Measurements from ENCODE around the gene PARVA. TPM values are rescaled to one million over a fixed set of nuclear protein-coding genes. Genes with fewer than 3 reads are reported as not detected.

Gene PARVA
- total RNA-seq, 2 donors from 2014 or later: not detected

- H3K27ac Mint-ChIP-seq: no peak overlapping the region
These were observed 5.1 kb downstream of the PARVA start for GRCh38 chr11:12382451-12382850.

GRCh38 chr11:12386309-12386708 lies 8.9 kb downstream of the PARVA start:
- no peak for DNase-seq
- Mint-ChIP-seq H3K27ac (no peak overlapping the region), H3K36me3 (ENCODE audit: insufficient read depth in 2 of 2) (no peaks in the 10 kb centered on the region), H3K27me3 (ENCODE audit: low read depth) (peaks cover 9% of the 10 kb centered on the region), H3K9me3 (peaks cover 0 to 4% of the 10 kb centered on the region in 2 donors), H3K4me1 (ENCODE audit: low read depth) (peaks cover 4% of the 10 kb centered on the region), H3K4me3 (no peak overlapping the region)
- no peak for ATAC-seq (replicated peaks in 1 of 2)

More at GRCh38 chr11:12382451-12382850, 5.1 kb downstream of the PARVA start:
- H3K4me1 Mint-ChIP-seq (ENCODE audit: low read depth): no peaks in the 10 kb centered on the region
- no peak for DNase-seq
- H3K4me3 Mint-ChIP-seq: no peak overlapping the region
- no peaks in the 10 kb centered on the region for H3K36me3 Mint-ChIP-seq (ENCODE audit: insufficient read depth in 2 of 2)
- no peak for ATAC-seq (replicated peaks in 1 of 2)
- peaks cover 0 to 4% of the 10 kb centered on the region in 2 donors for H3K9me3 Mint-ChIP-seq
- peaks cover 26% of the 10 kb centered on the region for H3K27me3 Mint-ChIP-seq (ENCODE audit: low read depth)

DNA sequence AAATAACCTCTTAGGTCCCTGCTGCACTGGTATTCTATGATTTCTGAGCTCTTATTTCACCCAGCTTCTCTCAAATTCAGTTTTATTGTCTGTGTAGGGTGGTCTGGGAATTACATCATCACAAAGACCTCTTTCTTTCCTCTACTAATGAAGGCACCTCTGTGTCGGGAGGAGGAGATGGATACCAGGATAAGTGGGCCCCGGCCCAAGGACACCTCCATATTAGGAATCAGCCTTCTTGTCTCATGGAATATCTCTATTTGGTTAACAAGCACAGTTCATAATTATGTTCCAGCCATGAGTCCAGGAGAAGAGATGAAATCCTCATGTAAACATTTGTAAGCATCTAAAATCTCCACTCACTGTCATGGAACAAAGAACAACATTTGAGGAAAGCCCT lies 9.4 kb downstream of the PARVA start:
- Mint-ChIP-seq H3K36me3 (ENCODE audit: insufficient read depth in 2 of 2) (no peaks in the 10 kb centered on the region), H3K4me3 (no peak overlapping the region), H3K4me1 (ENCODE audit: low read depth) (peaks cover 9% of the 10 kb centered on the region), H3K27ac (no peak overlapping the region), H3K27me3 (ENCODE audit: low read depth) (peaks cover 9% of the 10 kb centered on the region), H3K9me3 (peaks cover 0 to 4% of the 10 kb centered on the region in 2 donors)
- DNase-seq (no peak), ATAC-seq (replicated peaks in 1 of 2) (no peak)

- H3K9me3 Mint-ChIP-seq: peaks cover 0 to 4% of the 10 kb centered on the region in 2 donors
- H3K4me1 Mint-ChIP-seq (ENCODE audit: low read depth): peaks cover 9% of the 10 kb centered on the region
- H3K36me3 Mint-ChIP-seq (ENCODE audit: insufficient read depth in 2 of 2): no peaks in the 10 kb centered on the region
- H3K4me3 Mint-ChIP-seq: no peak overlapping the region
- H3K27ac Mint-ChIP-seq: no peak overlapping the region
- ATAC-seq (replicated peaks in 1 of 2) (no peak), DNase-seq (no peak)
- peaks cover 9% of the 10 kb centered on the region for H3K27me3 Mint-ChIP-seq (ENCODE audit: low read depth)
These were observed 10.8 kb downstream of the PARVA start for GRCh38 chr11:12388173-12388572.

- peaks cover 9% of the 10 kb centered on the region for H3K4me1 Mint-ChIP-seq (ENCODE audit: low read depth)
- H3K9me3 Mint-ChIP-seq: peaks cover 0 to 6% of the 10 kb centered on the region in 2 donors
- H3K36me3 Mint-ChIP-seq (ENCODE audit: insufficient read depth in 2 of 2): no peaks in the 10 kb centered on the region
- ATAC-seq (replicated peaks in 1 of 2) (no peak), DNase-seq (no peak)
- no peak overlapping the region for H3K4me3 Mint-ChIP-seq
- H3K27me3 Mint-ChIP-seq (ENCODE audit: low read depth): peaks cover 8% of the 10 kb centered on the region
- H3K27ac Mint-ChIP-seq: no peak overlapping the region
These were observed 11.7 kb downstream of the PARVA start for GRCh38 chr11:12388939-12389670.

DNA sequence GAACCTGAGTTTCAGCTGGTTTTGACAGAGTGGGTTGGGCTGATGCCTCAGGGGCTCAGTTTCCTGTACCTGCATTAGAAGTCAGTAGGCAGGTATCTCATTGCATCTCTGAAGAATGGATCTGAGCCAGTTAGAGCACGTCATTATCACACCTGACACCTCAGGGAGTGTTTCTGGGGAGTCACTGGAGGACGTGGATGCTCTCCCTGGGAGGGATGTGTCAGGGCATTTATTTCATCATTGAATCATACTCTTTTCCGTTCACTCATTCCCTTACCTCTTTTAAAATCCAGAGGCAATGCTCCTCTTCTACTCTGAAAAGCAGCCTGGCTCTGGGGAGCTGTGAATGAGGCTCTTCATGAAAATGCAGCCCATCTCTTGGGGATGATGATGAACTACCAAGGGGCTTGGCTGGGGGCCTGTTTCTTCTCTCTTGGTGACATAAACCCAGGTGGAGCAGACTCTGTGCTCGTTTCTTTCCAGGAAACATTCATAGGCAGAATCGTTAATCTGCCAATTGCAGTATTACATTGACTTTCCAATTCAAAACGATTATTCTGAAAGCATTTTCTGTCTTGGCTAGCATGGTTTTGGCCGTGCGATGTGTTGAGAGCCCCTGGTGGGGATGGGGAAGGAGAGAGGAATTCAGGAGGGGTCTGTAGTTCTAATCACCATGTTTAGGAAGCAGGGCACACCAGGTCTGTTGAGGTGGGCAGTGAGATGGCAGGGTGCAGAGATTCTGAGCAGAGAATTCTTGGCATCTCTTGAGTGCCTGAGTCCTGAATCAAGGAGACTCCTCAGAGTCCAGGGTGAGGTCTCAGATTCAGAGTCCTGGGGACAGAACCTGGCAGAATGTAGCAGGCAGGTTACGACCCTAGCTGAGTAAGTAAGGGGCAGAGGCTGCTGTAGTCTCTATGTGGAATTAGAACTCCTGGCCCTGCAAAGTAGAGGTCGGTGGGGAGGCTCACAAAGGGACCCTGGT lies 12.6 kb downstream of the PARVA start:
- Mint-ChIP-seq H3K27me3 (ENCODE audit: low read depth) (no peaks in the 10 kb centered on the region), H3K4me1 (ENCODE audit: low read depth) (peaks cover 9% of the 10 kb centered on the region), H3K9me3 (peaks cover 0 to 4% of the 10 kb centered on the region in 2 donors), H3K4me3 (no peak overlapping the region), H3K27ac (no peak overlapping the region), H3K36me3 (ENCODE audit: insufficient read depth in 2 of 2) (no peaks in the 10 kb centered on the region)
- DNase-seq: no peak
- no peak for ATAC-seq (replicated peaks in 1 of 2)

GRCh38 chr11:12390687-12391110 lies 13.3 kb downstream of the PARVA start:
- no peak for ATAC-seq (replicated peaks in 1 of 2)
- no peaks in the 10 kb centered on the region for H3K27me3 Mint-ChIP-seq (ENCODE audit: low read depth)

DNA sequence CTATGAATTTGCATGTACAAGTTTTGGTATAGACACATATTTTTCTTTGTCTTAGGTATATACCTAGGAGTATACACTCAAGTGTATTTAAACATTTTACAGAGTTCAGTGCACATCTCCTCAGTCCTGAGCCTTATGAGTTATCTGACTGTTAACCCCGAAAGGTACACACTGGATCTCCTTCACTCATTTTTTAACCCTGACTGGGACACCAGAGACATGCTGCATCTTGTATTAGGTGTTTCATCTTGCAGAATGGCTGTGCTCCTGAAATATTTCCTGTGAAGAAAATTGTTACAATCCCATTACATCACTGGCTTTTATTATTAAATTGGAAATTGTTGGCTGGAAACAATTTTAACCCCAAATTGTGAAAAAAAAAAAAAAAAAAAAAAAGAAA lies 15.3 kb downstream of the PARVA start:
- no peak overlapping the region for H3K4me3 Mint-ChIP-seq

More at GRCh38 chr11:12390687-12391110, 13.3 kb downstream of the PARVA start:
- H3K36me3 Mint-ChIP-seq (ENCODE audit: insufficient read depth in 2 of 2): no peaks in the 10 kb centered on the region
- H3K4me1 Mint-ChIP-seq (ENCODE audit: low read depth): peaks cover 9% of the 10 kb centered on the region
- H3K4me3 Mint-ChIP-seq: no peak overlapping the region
- DNase-seq: no peak
- peaks cover 0 to 4% of the 10 kb centered on the region in 2 donors for H3K9me3 Mint-ChIP-seq
- no peak overlapping the region for H3K27ac Mint-ChIP-seq

DNA sequence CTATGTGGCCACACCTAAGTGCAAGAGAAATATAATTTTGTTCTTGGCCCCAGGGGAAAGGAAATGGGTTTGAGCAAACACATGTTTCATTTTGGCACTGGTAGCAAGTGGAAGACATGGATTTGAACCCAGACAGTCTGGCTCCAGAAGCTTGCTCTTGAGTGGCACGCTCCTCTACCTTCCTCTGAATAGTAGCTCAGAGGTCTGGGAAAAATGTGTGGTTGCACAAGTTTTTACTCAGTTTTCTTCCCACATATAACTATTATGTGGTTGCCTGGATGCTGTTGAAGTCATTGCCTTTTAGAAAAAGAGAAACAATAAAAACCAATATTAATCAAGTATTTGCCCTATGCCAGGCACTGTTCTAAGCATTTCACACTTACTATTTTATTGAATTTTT lies 16.3 kb downstream of the PARVA start:
- H3K27me3 Mint-ChIP-seq (ENCODE audit: low read depth): no peaks in the 10 kb centered on the region
- no peaks in the 10 kb centered on the region for H3K36me3 Mint-ChIP-seq (ENCODE audit: insufficient read depth in 2 of 2)
- H3K4me3 Mint-ChIP-seq: no peak overlapping the region
- H3K9me3 Mint-ChIP-seq: peaks cover 0 to 4% of the 10 kb centered on the region in 2 donors
- H3K4me1 Mint-ChIP-seq (ENCODE audit: low read depth): peaks cover 9% of the 10 kb centered on the region
- no peak overlapping the region for H3K27ac Mint-ChIP-seq
- ATAC-seq (replicated peaks in 1 of 2) (no peak), DNase-seq (no peak)

More for the DNA sequence above, 15.3 kb downstream of the PARVA start:
- Mint-ChIP-seq H3K9me3 (peaks cover 0 to 4% of the 10 kb centered on the region in 2 donors), H3K36me3 (ENCODE audit: insufficient read depth in 2 of 2) (no peaks in the 10 kb centered on the region), H3K27ac (no peak overlapping the region), H3K27me3 (ENCODE audit: low read depth) (no peaks in the 10 kb centered on the region), H3K4me1 (ENCODE audit: low read depth) (peaks cover 9% of the 10 kb centered on the region)
- ATAC-seq (replicated peaks in 1 of 2): no peak
- DNase-seq: no peak

GRCh38 chr11:12394601-12395000 lies 17.2 kb downstream of the PARVA start:
- ATAC-seq (replicated peaks in 1 of 2): no peak
- no peak overlapping the region for H3K4me3 Mint-ChIP-seq

GRCh38 chr11:12395333-12395732 lies 18.0 kb downstream of the PARVA start:
- Mint-ChIP-seq H3K4me1 (ENCODE audit: low read depth) (peaks cover 9% of the 10 kb centered on the region), H3K27ac (no peak overlapping the region), H3K27me3 (ENCODE audit: low read depth) (no peaks in the 10 kb centered on the region), H3K4me3 (no peak overlapping the region), H3K36me3 (ENCODE audit: insufficient read depth in 2 of 2) (no peaks in the 10 kb centered on the region), H3K9me3 (peaks cover 0 to 4% of the 10 kb centered on the region in 2 donors)
- DNase-seq (no peak), ATAC-seq (replicated peaks in 1 of 2) (no peak)

More at GRCh38 chr11:12394601-12395000, 17.2 kb downstream of the PARVA start:
- no peaks in the 10 kb centered on the region for H3K36me3 Mint-ChIP-seq (ENCODE audit: insufficient read depth in 2 of 2)
- H3K27ac Mint-ChIP-seq: no peak overlapping the region
- DNase-seq: no peak
- peaks cover 0 to 4% of the 10 kb centered on the region in 2 donors for H3K9me3 Mint-ChIP-seq
- no peaks in the 10 kb centered on the region for H3K27me3 Mint-ChIP-seq (ENCODE audit: low read depth)
- H3K4me1 Mint-ChIP-seq (ENCODE audit: low read depth): peaks cover 9% of the 10 kb centered on the region

GRCh38 chr11:12397931-12398334 lies 20.6 kb downstream of the PARVA start:
- no peak overlapping the region for H3K27ac Mint-ChIP-seq
- H3K27me3 Mint-ChIP-seq (ENCODE audit: low read depth): no peaks in the 10 kb centered on the region
- DNase-seq (no peak), ATAC-seq (replicated peaks in 1 of 2) (no peak)
- H3K4me1 Mint-ChIP-seq (ENCODE audit: low read depth): no peaks in the 10 kb centered on the region
- no peak overlapping the region for H3K4me3 Mint-ChIP-seq
- peaks cover 0 to 4% of the 10 kb centered on the region in 2 donors for H3K9me3 Mint-ChIP-seq
- no peaks in the 10 kb centered on the region for H3K36me3 Mint-ChIP-seq (ENCODE audit: insufficient read depth in 2 of 2)

- H3K9me3 Mint-ChIP-seq: peaks cover 0 to under 1% of the 10 kb centered on the region in 2 donors
- H3K36me3 Mint-ChIP-seq (ENCODE audit: insufficient read depth in 2 of 2): no peaks in the 10 kb centered on the region
- no peak overlapping the region for H3K4me3 Mint-ChIP-seq
- DNase-seq: no peak
- H3K27me3 Mint-ChIP-seq (ENCODE audit: low read depth): no peaks in the 10 kb centered on the region
- no peak overlapping the region for H3K27ac Mint-ChIP-seq
- no peaks in the 10 kb centered on the region for H3K4me1 Mint-ChIP-seq (ENCODE audit: low read depth)
- no peak for ATAC-seq (replicated peaks in 1 of 2)
These were observed 22.0 kb downstream of the PARVA start for GRCh38 chr11:12399355-12399754.

All from activated T-cell treated with anti-CD3 and anti-CD28 coated beads, Interleukin-2, amount 50 U/mL, for 72 hours (primary cell).